Lung (tissue), 12 donors: ENCODE data around the gene GLT8D1. TPM values are rescaled to one million over a fixed set of nuclear protein-coding genes. Genes with fewer than 3 reads are reported as not detected.
"Not testable (repeated sequence)": the region's sequence is repeated elsewhere in the genome, so short reads cannot be mapped to it uniquely, and the experiment has no call there.

Source experiments
- ATAC-seq: fragments of 200-7000 bp; cut with Tn5 transposase; one replicate; pipeline ENCODE4 v1.9.1; 2020; ENCODE audit warnings: moderate number of reproducible peaks; ENCODE audit not compliant: insufficient read depth, low FRiP score
- DNase-seq, 3 donors: peaks; one replicate each; pipeline ENCODE4 v3.0.0-alpha.2; 2013 to 2017
- H3K27ac ChIP-seq, 2 donors: one replicate each; pipeline ENCODE4 v1.5.1; 2013; ENCODE audit warnings: mild to moderate bottlenecking in 2 of 2, moderate library complexity in 2 of 2, control low read depth in 1 of 2, inconsistent platforms in 1 of 2, low read depth in 1 of 2, low read length in 1 of 2
- H3K27me3 ChIP-seq, 3 donors: one replicate each; pipeline ENCODE4 v1.5.1; 2013; ENCODE audit warnings: low read length in 2 of 3; ENCODE audit not compliant: control insufficient read depth in 3 of 3, insufficient read depth in 3 of 3
- H3K36me3 ChIP-seq, 4 donors: one replicate each; pipeline ENCODE4 v1.5.1; 2013; ENCODE audit warnings: low read length in 4 of 4, mild to moderate bottlenecking in 1 of 4, moderate library complexity in 1 of 4; ENCODE audit not compliant: control insufficient read depth in 4 of 4, insufficient read depth in 4 of 4
- H3K4me1 ChIP-seq, 5 donors: one replicate each; pipeline ENCODE4 v1.5.1; 2013; ENCODE audit warnings: low read length in 5 of 5, mild to moderate bottlenecking in 2 of 5, moderate library complexity in 1 of 5; ENCODE audit not compliant: control insufficient read depth in 5 of 5, insufficient read depth in 5 of 5
- H3K4me3 ChIP-seq: one replicate; pipeline ENCODE4 v1.5.1; 2013; ENCODE audit warnings: mild to moderate bottlenecking, control low read depth, moderate library complexity
- H3K9ac ChIP-seq, 2 donors: one replicate each; pipeline ENCODE4 v1.5.1; 2013; ENCODE audit warnings: low read length in 2 of 2, control low read depth in 1 of 2; ENCODE audit not compliant: insufficient read depth in 1 of 2
- H3K9me3 ChIP-seq, 4 donors: one replicate each; pipeline ENCODE4 v1.5.1; 2013; ENCODE audit warnings: low read length in 3 of 4, mild to moderate bottlenecking in 1 of 4, moderate library complexity in 1 of 4; ENCODE audit not compliant: control insufficient read depth in 4 of 4, insufficient read depth in 3 of 4
- WGBS, 2 donors: extraction: QIAGEN DNeasy Blood & Tissue Kit; methylation state at CpG; one replicate each; pipeline ENCODE4 v1.1.7; 2013; 5-methylcytosine and 5-hydroxymethylcytosine counted together
- polyA plus RNA-seq, 2 donors: library from polyadenylated mRNA; stranded (reverse); fragments of 200-250 nt; gene quantifications; one replicate each; pipeline ENCODE4 v1.2.1, GENCODE V29; 2013
- total RNA-seq, 2 donors: library from RNA; depleted of rRNA in 1 of 2; stranded (reverse); fragments of >200 nt in 1 of 2; gene quantifications; one replicate each; pipeline ENCODE4 v1.2.1, GENCODE V29; 2014 to 2021
- TF ChIP-seq, protein P1 (sequence below): IDR thresholded peaks from 2 replicates; pipeline ENCODE4 v1.5.1; 2012; ENCODE audit warnings: mild to moderate bottlenecking; ENCODE audit errors: control extremely low read depth, extremely low read depth
- donor health status: control.
- donor health status: control.
- donor health status: Bipolar disorder and iron deficiency.
- donor health status: healthy.
- donor health status: DM: yes; HTN: yes; CAD: no.

The GLT8D1 gene
- total and polyA plus RNA-seq, 4 donors, result 35.4 to 85.5 (median 48.3) TPM

GRCh38 chr3:52679199-52679538 is 26.4 kb downstream of the GLT8D1 start:
- TF ChIP-seq, protein P1, sequence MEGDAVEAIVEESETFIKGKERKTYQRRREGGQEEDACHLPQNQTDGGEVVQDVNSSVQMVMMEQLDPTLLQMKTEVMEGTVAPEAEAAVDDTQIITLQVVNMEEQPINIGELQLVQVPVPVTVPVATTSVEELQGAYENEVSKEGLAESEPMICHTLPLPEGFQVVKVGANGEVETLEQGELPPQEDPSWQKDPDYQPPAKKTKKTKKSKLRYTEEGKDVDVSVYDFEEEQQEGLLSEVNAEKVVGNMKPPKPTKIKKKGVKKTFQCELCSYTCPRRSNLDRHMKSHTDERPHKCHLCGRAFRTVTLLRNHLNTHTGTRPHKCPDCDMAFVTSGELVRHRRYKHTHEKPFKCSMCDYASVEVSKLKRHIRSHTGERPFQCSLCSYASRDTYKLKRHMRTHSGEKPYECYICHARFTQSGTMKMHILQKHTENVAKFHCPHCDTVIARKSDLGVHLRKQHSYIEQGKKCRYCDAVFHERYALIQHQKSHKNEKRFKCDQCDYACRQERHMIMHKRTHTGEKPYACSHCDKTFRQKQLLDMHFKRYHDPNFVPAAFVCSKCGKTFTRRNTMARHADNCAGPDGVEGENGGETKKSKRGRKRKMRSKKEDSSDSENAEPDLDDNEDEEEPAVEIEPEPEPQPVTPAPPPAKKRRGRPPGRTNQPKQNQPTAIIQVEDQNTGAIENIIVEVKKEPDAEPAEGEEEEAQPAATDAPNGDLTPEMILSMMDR, result no peak
- DNase-seq (peak in 1 of 3 donors; percentile 25), ATAC-seq (no peak)
- no peak overlapping the region for H3K27ac ChIP-seq
- H3K4me1 ChIP-seq, result peaks cover 1 to 14% (median 6%) of the 10 kb centered on the region in 5 donors
- 80 to 81% methylated on average over 3 of the region's 3 CpGs for WGBS, 2 donors
- no peak overlapping the region for H3K9ac ChIP-seq
- no peaks in the 10 kb centered on the region for H3K9me3 ChIP-seq
- H3K4me3 ChIP-seq, result no peak overlapping the region
- H3K27me3 ChIP-seq, result no peaks in the 10 kb centered on the region
- peaks cover 11 to 44% (median 18%) of the 10 kb centered on the region in 4 donors for H3K36me3 ChIP-seq

GRCh38 chr3:52678265-52679198 is 27.1 kb downstream of the GLT8D1 start:
- peaks cover 11 to 46% (median 18%) of the 10 kb centered on the region in 4 donors for H3K36me3 ChIP-seq
- H3K4me1 ChIP-seq, result peaks cover 0 to 11% (median 6%) of the 10 kb centered on the region in 5 donors
- no peak overlapping the region for H3K27ac ChIP-seq
- no peaks in the 10 kb centered on the region for H3K27me3 ChIP-seq
- ATAC-seq, result no peak
- TF ChIP-seq, protein P1, result no peak
- no peak for DNase-seq
- 97 to 99% methylated on average over 6 of the region's 6 CpGs for WGBS, 2 donors
- no peak overlapping the region for H3K4me3 ChIP-seq
- no peak overlapping the region for H3K9ac ChIP-seq
- no peaks in the 10 kb centered on the region for H3K9me3 ChIP-seq

DNA sequence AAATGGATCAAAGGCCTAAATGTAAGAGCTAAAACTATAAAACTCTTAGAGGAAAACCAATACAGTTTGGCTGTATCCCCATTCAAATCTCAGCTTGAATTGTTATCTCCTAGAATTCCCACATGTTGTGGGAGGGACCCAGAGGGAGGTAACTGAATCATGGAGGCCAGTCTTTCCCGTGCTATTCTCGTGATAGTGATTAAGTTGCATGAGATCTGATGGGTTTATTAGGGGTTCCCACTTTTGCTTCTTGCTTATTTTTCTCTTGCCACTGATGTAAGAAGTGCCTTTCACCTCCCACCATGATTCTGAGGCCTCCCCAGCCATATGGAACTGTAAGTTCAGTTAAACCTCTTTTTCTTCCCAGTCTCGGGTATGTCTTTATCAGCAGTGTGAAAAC is 29.4 kb downstream of the GLT8D1 start:
- peaks cover 17 to 58% (median 24%) of the 10 kb centered on the region in 4 donors for H3K36me3 ChIP-seq
- H3K9me3 ChIP-seq, result not testable (repeated sequence)

GRCh38 chr3:52671676-52672075 is 33.9 kb downstream of the GLT8D1 start:
- H3K27me3 ChIP-seq, result no peaks in the 10 kb centered on the region
- peaks cover 0 to 9% (median 0%) of the 10 kb centered on the region in 5 donors for H3K4me1 ChIP-seq
- no peak overlapping the region for H3K4me3 ChIP-seq
- 41 to 46% methylated on average over 1 of the region's 1 CpG for WGBS, 2 donors
- H3K9ac ChIP-seq, result no peak overlapping the region
- no peak overlapping the region for H3K27ac ChIP-seq
- no peak for DNase-seq
- no peaks in the 10 kb centered on the region for H3K9me3 ChIP-seq
- no peak for ATAC-seq
- TF ChIP-seq, protein P1, result no peak
- H3K36me3 ChIP-seq, result peaks cover 13 to 48% (median 18%) of the 10 kb centered on the region in 4 donors

More for the DNA sequence above, 29.4 kb downstream of the GLT8D1 start:
- 86 to 91% methylated on average over 3 of the region's 3 CpGs for WGBS, 2 donors
- ATAC-seq, H3K27me3 ChIP-seq, H3K9ac ChIP-seq, H3K4me3 ChIP-seq, DNase-seq, H3K27ac ChIP-seq: not testable (repeated sequence)
- H3K4me1 ChIP-seq, result peaks cover 0 to 11% (median 0%) of the 10 kb centered on the region in 5 donors
